ENCODE measurements around the gene CFAP299.

DNA sequence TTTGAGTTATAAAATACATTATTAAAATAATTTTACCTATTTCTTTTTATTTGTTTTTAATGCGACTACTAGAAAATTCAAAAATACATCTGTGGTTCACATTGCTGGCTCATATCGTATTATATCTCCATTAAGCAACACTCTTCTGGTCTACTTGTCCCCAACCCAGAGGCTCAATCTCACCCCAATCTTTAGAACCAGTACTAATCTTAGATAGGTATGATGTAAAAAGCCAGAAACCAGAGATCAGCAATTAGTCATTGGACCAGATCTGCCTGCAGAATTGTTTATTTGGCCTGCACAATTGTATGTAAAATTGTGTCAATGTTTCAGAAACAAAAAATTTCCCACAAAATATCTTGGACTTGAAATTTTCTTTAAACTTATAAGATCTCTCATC lies 539.4 kb downstream of the CFAP299 start:
- TF ChIP-seq POLR2A (IDR thresholded peaks at IDR 0.05; ENCODE audit: low read length) (no peak), GATA1 (IDR thresholded peaks at IDR 0.05; ENCODE audit: low read depth, low read length) (no peak)
